ENCODE results near the gene RPL22. TPM values are rescaled to one million over a fixed set of nuclear protein-coding genes. Genes with fewer than 3 reads are reported as not detected.

RPL22 gene
- total and polyA plus RNA-seq, 4 donors = 38.9 to 105 (median 77.3) TPM

GRCh38 chr1:6221210-6221784 is 21.9 kb upstream of the RPL22 start:
- Histone ChIP-seq H3K9me3 (ENCODE audit: control insufficient read depth in 4 of 4, low read length in 3 of 4) (no peaks in the 10 kb centered on the region), H3K4me3 (ENCODE audit: low read depth in 1 of 3, low read length in 3 of 3) (no peak overlapping the region), H3K4me1 (ENCODE audit: control insufficient read depth in 4 of 4, insufficient read depth in 4 of 4, low read length in 3 of 4) (no peaks in the 10 kb centered on the region), H3K9ac (ENCODE audit: low read depth in 1 of 2, low read length in 2 of 2) (no peak overlapping the region), H3K27ac (ENCODE audit: low read depth in 1 of 2, low read length in 2 of 2) (no peak overlapping the region), H3K27me3 (ENCODE audit: control insufficient read depth in 4 of 4, insufficient read depth in 4 of 4, low read length in 3 of 4) (no peaks in the 10 kb centered on the region), H3K36me3 (ENCODE audit: control insufficient read depth in 4 of 4, insufficient read depth in 3 of 4, low read depth in 1 of 4, low read length in 3 of 4) (peaks cover 6 to 35% (median 22%) of the 10 kb centered on the region in 4 donors)
- TF ChIP-seq HNF4G (IDR thresholded peaks at IDR 0.05) (no peak), RAD21 (IDR thresholded peaks at IDR 0.05) (no peak), HNF4A (conservative IDR thresholded peaks at IDR 0.05) (no peak), ZBTB33 (IDR thresholded peaks at IDR 0.05) (no peak), JUND (IDR thresholded peaks at IDR 0.05) (no peak), GABPA (IDR thresholded peaks at IDR 0.05 in 1 of 2, conservative IDR thresholded peaks at IDR 0.05 in 1 of 2) (no peak), CTCF (IDR thresholded peaks at IDR 0.05; ENCODE audit: low read depth, low read length, missing input control) (no peak), NR2F2 (IDR thresholded peaks at IDR 0.05) (no peak), YY1 (IDR thresholded peaks at IDR 0.05) (no peak)
- TF ChIP-seq, protein P1, sequence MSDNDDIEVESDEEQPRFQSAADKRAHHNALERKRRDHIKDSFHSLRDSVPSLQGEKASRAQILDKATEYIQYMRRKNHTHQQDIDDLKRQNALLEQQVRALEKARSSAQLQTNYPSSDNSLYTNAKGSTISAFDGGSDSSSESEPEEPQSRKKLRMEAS (IDR thresholded peaks at IDR 0.05) = no peak
- WGBS = 97% methylated on average over 12 of the region's 12 CpGs
- DNase-seq (ENCODE audit: low spot score) = no peak

- H3K4me3 ChIP-seq (ENCODE audit: low read depth in 1 of 3, low read length in 3 of 3) = no peak overlapping the region
- no peak for TF ChIP-seq ZBTB33 (IDR thresholded peaks at IDR 0.05)
- no peak for TF ChIP-seq CTCF (IDR thresholded peaks at IDR 0.05; ENCODE audit: low read depth, low read length, missing input control)
- TF ChIP-seq FOXA1 (IDR thresholded peaks at IDR 0.05) = no peak
- TF ChIP-seq RAD21 (IDR thresholded peaks at IDR 0.05) = no peak
- no peak for TF ChIP-seq HNF4A (conservative IDR thresholded peaks at IDR 0.05)
- no peak for TF ChIP-seq GABPA (IDR thresholded peaks at IDR 0.05 in 1 of 2, conservative IDR thresholded peaks at IDR 0.05 in 1 of 2)
- no peak for TF ChIP-seq FOXA2 (IDR thresholded peaks at IDR 0.05)
- TF ChIP-seq SP1 (IDR thresholded peaks at IDR 0.05) = no peak
- no peak for TF ChIP-seq TAF1 (conservative IDR thresholded peaks at IDR 0.05)
- no peak for TF ChIP-seq RXRA (IDR thresholded peaks at IDR 0.05)
- TF ChIP-seq NR2F2 (IDR thresholded peaks at IDR 0.05) = no peak
- TF ChIP-seq JUND (IDR thresholded peaks at IDR 0.05) = no peak
- no peak for TF ChIP-seq ATF3 (IDR thresholded peaks at IDR 0.05)
- TF ChIP-seq, protein P1 (IDR thresholded peaks at IDR 0.05) = no peak
- TF ChIP-seq, protein P2, sequence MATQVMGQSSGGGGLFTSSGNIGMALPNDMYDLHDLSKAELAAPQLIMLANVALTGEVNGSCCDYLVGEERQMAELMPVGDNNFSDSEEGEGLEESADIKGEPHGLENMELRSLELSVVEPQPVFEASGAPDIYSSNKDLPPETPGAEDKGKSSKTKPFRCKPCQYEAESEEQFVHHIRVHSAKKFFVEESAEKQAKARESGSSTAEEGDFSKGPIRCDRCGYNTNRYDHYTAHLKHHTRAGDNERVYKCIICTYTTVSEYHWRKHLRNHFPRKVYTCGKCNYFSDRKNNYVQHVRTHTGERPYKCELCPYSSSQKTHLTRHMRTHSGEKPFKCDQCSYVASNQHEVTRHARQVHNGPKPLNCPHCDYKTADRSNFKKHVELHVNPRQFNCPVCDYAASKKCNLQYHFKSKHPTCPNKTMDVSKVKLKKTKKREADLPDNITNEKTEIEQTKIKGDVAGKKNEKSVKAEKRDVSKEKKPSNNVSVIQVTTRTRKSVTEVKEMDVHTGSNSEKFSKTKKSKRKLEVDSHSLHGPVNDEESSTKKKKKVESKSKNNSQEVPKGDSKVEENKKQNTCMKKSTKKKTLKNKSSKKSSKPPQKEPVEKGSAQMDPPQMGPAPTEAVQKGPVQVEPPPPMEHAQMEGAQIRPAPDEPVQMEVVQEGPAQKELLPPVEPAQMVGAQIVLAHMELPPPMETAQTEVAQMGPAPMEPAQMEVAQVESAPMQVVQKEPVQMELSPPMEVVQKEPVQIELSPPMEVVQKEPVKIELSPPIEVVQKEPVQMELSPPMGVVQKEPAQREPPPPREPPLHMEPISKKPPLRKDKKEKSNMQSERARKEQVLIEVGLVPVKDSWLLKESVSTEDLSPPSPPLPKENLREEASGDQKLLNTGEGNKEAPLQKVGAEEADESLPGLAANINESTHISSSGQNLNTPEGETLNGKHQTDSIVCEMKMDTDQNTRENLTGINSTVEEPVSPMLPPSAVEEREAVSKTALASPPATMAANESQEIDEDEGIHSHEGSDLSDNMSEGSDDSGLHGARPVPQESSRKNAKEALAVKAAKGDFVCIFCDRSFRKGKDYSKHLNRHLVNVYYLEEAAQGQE (IDR thresholded peaks at IDR 0.05) = no peak
- TF ChIP-seq YY1 (IDR thresholded peaks at IDR 0.05) = no peak
- no peak for TF ChIP-seq HNF4G (IDR thresholded peaks at IDR 0.05)
- no peak for TF ChIP-seq EGR1 (IDR thresholded peaks at IDR 0.05; ENCODE audit: low read depth in 2 of 2)
- DNase-seq (ENCODE audit: low spot score) = no peak
- WGBS = 92% methylated on average over 8 of the region's 8 CpGs
- H3K9ac ChIP-seq (ENCODE audit: low read depth in 1 of 2, low read length in 2 of 2) = no peak overlapping the region
- no peaks in the 10 kb centered on the region for H3K9me3 ChIP-seq (ENCODE audit: control insufficient read depth in 4 of 4, low read length in 3 of 4)
- H3K27ac ChIP-seq (ENCODE audit: low read depth in 1 of 2, low read length in 2 of 2) = no peak overlapping the region
- H3K36me3 ChIP-seq (ENCODE audit: control insufficient read depth in 4 of 4, insufficient read depth in 3 of 4, low read depth in 1 of 4, low read length in 3 of 4) = peaks cover 1 to 31% (median 16%) of the 10 kb centered on the region in 4 donors
- no peaks in the 10 kb centered on the region for H3K4me1 ChIP-seq (ENCODE audit: control insufficient read depth in 4 of 4, insufficient read depth in 4 of 4, low read length in 3 of 4)
- H3K27me3 ChIP-seq (ENCODE audit: control insufficient read depth in 4 of 4, insufficient read depth in 4 of 4, low read length in 3 of 4) = no peaks in the 10 kb centered on the region
These were observed 20.8 kb upstream of the RPL22 start for GRCh38 chr1:6220236-6220635.
